HepG2 (cell line): Measurements from ENCODE around the gene BANK1.

Source experiments
- EHMT2 ChIP-seq: fragments of 200-600 bp; sonication (generic); IDR thresholded peaks from 2 replicates; pipeline ENCODE4 v1.7.0; 2017; ENCODE audit warnings: antibody characterized with exemption, low read depth, low read length, borderline replicate concordance
- NR2F1 ChIP-seq, 2 experiments: fragments of 450-650 bp in 1 of 2; formaldehyde crosslinking in 1 of 2; IDR thresholded peaks; 2 replicates each; pipeline versions ENCODE4 v1.5.0 to v1.6.1; 2016 to 2020; ENCODE audit warnings: mild to moderate bottlenecking in 1 of 2, missing compliant biosample characterization in 1 of 2, missing genetic modification reagents in 1 of 2, moderate library complexity in 1 of 2
- STAT5B ChIP-seq: sonication (generic); formaldehyde crosslinking; IDR thresholded peaks from 2 replicates; pipeline ENCODE4 v1.4.0; 2020; ENCODE audit warnings: missing genetic modification reagents
- TAF1 ChIP-seq: sonication (generic); formaldehyde crosslinking; IDR thresholded peaks from 2 replicates; pipeline ENCODE4 v1.4.0; 2020; ENCODE audit warnings: missing genetic modification reagents
- ZNF251 ChIP-seq: sonication (generic); formaldehyde crosslinking; IDR thresholded peaks from 2 replicates; pipeline ENCODE4 v1.9.0; 2021; ENCODE audit warnings: mild to moderate bottlenecking, missing genetic modification reagents

- TF ChIP-seq EHMT2 (no peak), NR2F1 (CRISPR knock-in tag; IDR thresholded peaks at IDR 0.05) (no peak), ZNF251 (CRISPR knock-in tag) (no peak), STAT5B (CRISPR knock-in tag) (no peak), TAF1 (CRISPR knock-in tag) (no peak)
Measured at GRCh38 chr4:101941816-101942358, 151.4 kb downstream of the BANK1 start.
